ENCODE data around the gene C16orf74. TPM values are rescaled to one million over a fixed set of nuclear protein-coding genes. Genes with fewer than 3 reads are reported as not detected.

The C16orf74 gene
- total and polyA plus RNA-seq, 12 donors, result 0.16 to 3.2 (median 0.46) TPM; not detected in 1

DNA sequence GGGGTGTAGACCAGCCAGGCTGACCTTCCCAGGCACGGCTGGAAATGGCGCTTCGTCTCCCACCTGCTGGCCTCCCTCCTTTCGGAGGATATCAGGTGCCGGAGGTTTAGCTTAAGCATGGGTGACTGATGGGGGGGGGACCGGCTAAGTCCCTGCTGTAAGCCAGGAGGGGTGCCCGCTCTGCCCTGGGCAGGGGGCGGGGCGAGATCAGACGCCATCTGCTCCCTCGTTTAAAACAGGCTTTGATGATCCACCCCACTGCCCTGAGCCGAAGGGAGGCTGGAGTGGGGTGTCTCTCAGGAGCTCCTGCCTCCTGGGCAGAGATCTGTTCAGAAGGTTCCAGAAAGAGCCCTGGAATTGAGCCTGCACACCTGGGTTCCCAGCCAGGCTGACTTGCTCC, 26.0 kb downstream of the C16orf74 start:
- 84 to 88% (median 87%) methylated on average over 7 to 12 of the region's 12 CpGs; no CpG with 5 or more reads in 1 of the 4 donors for whole genome bisulfite sequencing, 4 donors
- no peak overlapping the region for H3K4me3 ChIP-seq
- TF ChIP-seq, protein P1, sequence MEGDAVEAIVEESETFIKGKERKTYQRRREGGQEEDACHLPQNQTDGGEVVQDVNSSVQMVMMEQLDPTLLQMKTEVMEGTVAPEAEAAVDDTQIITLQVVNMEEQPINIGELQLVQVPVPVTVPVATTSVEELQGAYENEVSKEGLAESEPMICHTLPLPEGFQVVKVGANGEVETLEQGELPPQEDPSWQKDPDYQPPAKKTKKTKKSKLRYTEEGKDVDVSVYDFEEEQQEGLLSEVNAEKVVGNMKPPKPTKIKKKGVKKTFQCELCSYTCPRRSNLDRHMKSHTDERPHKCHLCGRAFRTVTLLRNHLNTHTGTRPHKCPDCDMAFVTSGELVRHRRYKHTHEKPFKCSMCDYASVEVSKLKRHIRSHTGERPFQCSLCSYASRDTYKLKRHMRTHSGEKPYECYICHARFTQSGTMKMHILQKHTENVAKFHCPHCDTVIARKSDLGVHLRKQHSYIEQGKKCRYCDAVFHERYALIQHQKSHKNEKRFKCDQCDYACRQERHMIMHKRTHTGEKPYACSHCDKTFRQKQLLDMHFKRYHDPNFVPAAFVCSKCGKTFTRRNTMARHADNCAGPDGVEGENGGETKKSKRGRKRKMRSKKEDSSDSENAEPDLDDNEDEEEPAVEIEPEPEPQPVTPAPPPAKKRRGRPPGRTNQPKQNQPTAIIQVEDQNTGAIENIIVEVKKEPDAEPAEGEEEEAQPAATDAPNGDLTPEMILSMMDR (IDR thresholded peaks at IDR 0.05), result no peak
- TF ChIP-seq POLR2A (IDR thresholded peaks at IDR 0.05), result no peak
- no peaks in the 10 kb centered on the region for H3K9me3 ChIP-seq (replicated peaks in 1 of 3)
- peaks cover 7% of the 10 kb centered on the region for H3K27me3 ChIP-seq
- no peak overlapping the region for H3K27ac ChIP-seq
- H3K36me3 ChIP-seq (replicated peaks in 1 of 2), result no peaks in the 10 kb centered on the region
- intact Hi-C loops (cut with DNase I), result no loop called here
- no peaks in the 10 kb centered on the region for H3K4me1 ChIP-seq (replicated peaks in 1 of 2)
- DNase-seq, result no peak

DNA sequence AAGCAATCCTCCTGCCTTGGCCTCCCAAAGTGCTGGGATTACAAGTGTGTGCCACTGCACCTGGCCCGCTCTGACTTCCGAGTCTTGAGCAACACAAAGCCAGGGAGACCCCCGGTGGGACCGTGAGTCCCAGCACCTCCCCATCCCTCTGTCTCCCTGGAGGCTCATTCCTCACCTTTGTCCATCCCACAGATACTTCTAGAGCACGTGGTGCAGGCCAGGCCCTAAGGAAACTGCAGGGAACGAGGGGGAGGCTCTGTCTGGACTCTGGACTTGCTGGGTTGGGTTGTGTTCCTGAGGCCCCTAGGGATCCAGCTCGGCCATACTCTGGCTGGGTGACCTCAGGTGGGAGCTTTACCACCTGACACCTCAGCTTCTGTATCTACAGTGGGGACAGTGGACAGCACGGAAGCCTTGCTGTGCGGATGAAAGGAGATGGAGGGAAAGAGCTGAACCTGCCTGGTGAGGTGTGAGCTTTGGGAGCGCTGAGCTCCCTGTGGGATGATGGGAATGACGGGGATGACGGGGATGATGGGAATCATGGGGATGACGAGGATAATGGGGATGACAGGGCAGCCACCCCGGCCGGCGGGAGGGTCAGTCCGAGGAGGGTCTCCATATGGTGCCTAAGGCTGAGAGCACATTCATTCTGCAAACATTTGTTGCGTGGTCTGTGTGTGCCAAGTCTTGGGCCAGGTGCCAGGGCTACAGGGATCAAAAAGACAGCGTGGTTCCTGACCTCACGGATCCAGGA, 26.6 kb downstream of the C16orf74 start:
- Histone ChIP-seq H3K4me3 (no peak overlapping the region), H3K27me3 (peaks cover 7% of the 10 kb centered on the region), H3K36me3 (replicated peaks in 1 of 2) (no peaks in the 10 kb centered on the region), H3K27ac (no peak overlapping the region), H3K4me1 (replicated peaks in 1 of 2) (no peaks in the 10 kb centered on the region), H3K9me3 (replicated peaks in 1 of 3) (no peaks in the 10 kb centered on the region)
- intact Hi-C loops (cut with DNase I), result no loop called here
- TF ChIP-seq, protein P1 (IDR thresholded peaks at IDR 0.05), result no peak
- no peak for TF ChIP-seq POLR2A (IDR thresholded peaks at IDR 0.05)
- no peak for DNase-seq
- WGBS, 4 donors, result 71 to 84% (median 77%) methylated on average over 13 to 20 of the region's 20 CpGs

DNA sequence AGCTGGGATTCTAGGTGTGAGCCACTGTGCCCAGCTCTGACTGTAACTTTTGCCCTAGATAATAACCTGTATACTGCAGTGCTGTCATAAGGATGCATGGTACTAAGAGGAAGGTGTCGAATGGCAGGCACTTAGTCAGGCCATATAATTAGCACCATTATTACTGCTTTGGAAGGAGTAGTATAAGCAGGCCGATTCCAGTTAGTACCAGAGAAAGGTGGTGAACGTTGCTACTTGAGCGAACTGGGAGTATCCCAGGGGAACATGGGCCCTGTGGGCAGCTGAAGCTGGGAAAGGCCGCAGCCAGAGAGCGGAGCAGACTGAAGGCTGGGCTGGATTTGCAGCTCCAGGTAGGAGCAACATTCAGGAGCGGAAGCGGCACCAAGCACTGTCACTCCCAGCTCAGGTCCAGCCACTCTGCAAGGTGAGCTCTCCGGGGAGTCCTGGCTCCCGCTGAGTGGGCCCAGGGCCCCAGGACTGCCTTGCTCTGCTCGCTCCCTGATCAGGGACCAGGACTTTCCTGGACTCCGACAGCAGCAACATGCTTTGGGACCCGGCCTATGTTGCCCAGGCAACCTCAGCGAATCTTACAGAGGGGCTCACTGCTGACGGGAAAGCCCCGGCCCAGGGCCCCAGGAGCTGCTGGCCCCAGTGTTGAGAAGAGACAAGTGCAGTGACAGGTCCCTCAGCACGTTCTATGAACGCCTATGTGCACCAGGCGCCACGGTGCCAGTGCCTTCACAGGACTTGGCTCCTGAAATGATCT, 28.6 kb downstream of the C16orf74 start:
- intact Hi-C loops (cut with DNase I), result no loop called here
- TF ChIP-seq, protein P1 (IDR thresholded peaks at IDR 0.05), result no peak
- TF ChIP-seq POLR2A (IDR thresholded peaks at IDR 0.05), result no peak
- no peaks in the 10 kb centered on the region for H3K4me1 ChIP-seq (replicated peaks in 1 of 2)

DNA sequence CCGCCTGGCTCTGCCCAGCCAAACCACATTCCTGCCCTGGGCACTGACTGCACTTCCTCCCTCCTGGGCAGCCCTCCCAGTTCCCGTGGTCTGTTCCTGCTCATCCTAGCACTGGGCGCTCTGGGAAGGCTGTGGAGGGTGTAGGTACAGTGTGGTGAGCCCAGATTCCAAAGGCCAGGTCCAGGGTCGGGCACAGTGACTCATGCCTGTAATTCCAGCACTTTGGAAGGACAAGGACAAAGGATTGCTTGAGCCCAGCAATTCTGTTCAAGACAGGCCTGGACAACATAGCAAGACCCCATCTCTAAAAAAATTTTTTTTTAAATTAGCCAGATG, 30.6 kb downstream of the C16orf74 start:
- intact Hi-C loops (cut with DNase I), result no loop called here
- Histone ChIP-seq H3K9me3 (replicated peaks in 1 of 3) (no peaks in the 10 kb centered on the region), H3K4me1 (replicated peaks in 1 of 2) (peaks cover 0 to 5% of the 10 kb centered on the region in 2 donors), H3K4me3 (no peak overlapping the region), H3K27ac (no peak overlapping the region), H3K27me3 (no peaks in the 10 kb centered on the region), H3K36me3 (replicated peaks in 1 of 2) (no peaks in the 10 kb centered on the region)
- no peak for TF ChIP-seq POLR2A (IDR thresholded peaks at IDR 0.05)
- TF ChIP-seq, protein P1 (IDR thresholded peaks at IDR 0.05), result no peak
- DNase-seq, result no peak
- WGBS, 4 donors, result 63 to 77% (median 67%) methylated on average over 4 of the region's 4 CpGs

More for the DNA sequence above, 28.6 kb downstream of the C16orf74 start:
- Histone ChIP-seq H3K4me3 (no peak overlapping the region), H3K36me3 (replicated peaks in 1 of 2) (no peaks in the 10 kb centered on the region), H3K27me3 (peaks cover 4% of the 10 kb centered on the region), H3K9me3 (replicated peaks in 1 of 3) (no peaks in the 10 kb centered on the region), H3K27ac (no peak overlapping the region)
- DNase-seq, result no peak
- 89 to 95% (median 91%) methylated on average over 12 to 20 of the region's 20 CpGs for WGBS, 4 donors
